Stimulated activated CD4-positive, alpha-beta T cell treated with anti-CD3 and anti-CD28 coated beads, Interleukin-2, amount 100 ng/mL, for 24 hours (primary cell): ENCODE data around the gene PHLDA3.

Experiments
- DNase-seq, 2 donors: peaks; one replicate each; pipeline ENCODE4 v3.0.0-alpha.2; 2020

PHLDA3 gene

DNA sequence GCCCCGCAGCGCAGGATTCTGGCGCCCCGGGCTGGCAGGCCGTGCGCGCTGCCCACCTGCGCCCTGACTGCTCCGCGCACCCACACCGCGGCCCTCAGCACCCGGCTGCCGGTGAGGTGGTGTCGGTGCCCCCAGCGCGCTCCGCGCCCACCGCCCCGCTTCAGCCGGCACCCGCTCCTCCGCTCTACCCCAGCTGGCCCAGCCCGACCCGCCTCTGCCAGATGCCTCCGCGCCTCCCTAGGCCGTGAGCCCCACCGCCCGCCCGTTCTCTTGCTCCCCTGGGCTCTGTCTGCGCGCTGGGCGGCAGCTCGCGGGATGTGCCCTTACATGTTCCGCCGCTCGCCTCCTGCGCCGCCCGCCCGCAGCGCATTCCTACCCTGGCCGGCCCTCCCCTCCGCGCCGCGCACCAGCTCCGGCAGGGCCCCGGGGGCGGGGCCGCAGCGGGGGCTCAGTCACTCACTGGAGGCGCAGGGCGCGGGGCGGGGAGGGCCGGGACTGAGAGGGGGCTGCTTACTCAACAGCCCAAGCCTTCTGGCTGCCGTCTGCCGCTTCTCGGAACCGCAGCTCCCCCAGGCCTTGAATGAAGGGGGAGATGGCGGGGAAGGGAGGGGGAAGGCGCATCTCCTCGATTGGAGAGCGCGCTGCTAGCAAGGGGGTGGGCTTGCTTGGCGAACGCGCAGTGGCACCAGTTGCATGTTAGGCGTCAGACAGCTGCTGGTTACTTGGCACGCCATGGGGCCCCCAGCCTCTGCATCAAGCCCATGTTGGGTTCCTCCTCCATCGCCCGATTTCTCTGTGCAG, at the start of gene PHLDA3:
Gene PHLDA3, minus strand, starts transcription at position 345 of the 801 bp plus-strand sequence. CDS start 402 bp downstream, outside the sequence.
- peak; percentile 48 to 55 for DNase-seq

- no peak for DNase-seq
These were observed 49.1 kb upstream of the PHLDA3 start for GRCh38 chr1:201518071-201518470.

DNA sequence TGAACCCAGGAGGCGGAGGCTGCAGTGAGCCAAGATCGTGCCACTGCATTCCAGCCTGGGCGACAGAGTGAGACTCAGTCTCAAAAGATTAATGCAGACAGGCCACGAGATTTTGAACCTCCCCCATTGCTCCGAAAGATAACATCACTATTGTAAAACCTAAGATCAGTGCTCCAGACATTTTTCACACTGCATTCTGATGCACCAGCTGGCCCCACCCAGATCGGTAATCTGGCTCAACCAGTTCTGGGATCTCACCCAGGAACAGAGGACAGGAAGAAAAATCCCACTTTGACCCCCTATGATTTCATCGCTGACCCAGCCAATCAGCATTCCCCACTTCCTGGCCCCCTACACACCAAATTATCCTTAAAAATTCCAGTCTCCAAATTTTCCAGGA, 48.6 kb upstream of the PHLDA3 start:
- no peak for DNase-seq

DNA sequence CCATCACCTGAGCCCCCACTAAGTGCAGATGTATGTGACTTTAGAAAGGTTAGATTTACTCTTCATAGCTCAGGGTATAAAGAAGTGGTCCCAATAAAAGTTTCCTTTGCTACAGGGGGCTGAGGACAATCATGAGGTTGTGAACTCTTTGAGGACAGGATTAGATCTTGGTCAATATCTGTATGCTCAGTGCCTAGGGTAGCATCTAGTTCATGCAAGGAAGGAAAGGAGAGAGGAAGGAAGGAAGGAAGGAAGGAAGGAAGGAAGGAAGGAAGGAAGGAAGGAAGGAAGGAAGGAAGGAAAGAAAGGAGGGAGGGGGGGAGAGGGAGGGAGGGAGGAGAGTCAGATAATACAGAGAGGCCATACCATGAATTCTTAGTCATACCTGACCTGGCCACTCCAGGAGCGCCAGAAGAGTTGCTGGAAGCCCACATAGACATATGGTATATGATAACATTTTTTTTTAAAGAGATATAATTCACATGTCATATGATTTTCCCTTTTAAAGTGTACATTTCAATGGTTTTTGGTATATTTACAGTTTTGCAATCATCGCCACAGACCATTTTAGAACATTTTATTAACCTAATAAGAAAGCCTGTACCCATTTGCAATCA, 47.6 kb upstream of the PHLDA3 start:
- DNase-seq = no peak

GRCh38 chr1:201515895-201516294, 46.9 kb upstream of the PHLDA3 start:
- DNase-seq = no peak

DNA sequence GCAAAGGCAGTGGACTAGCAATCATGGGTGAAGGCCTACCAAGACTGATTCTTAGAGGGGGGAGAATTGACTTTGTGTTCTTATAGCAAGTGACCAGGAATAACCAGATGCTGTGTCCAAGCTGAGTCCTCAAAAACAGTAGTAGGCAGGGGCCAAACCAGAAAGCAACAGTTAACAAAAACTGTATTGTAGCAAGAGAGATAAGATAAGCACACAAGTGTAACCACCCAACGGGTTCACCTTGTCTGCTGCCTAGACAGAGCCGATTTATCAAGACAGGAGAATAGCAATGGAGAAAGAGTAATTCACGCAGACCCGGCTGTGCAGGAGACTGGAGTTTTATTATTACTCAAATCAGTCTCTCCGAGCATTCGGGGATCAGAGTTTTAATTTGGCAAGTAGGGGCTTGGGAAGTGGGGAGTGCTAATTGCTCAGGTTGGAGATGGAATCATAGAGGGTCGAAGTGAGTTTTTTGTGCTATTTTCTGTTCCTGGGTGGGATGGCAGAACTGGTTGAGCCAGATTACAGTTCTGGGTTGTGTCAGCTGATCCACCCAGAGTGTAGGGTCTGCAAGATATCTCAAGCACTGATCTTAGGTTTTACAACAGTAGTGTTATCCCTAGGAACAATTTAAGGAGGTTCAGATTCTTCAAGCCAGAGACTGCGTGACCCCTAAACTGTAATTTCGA, 46.2 kb upstream of the PHLDA3 start:
- no peak for DNase-seq

DNA sequence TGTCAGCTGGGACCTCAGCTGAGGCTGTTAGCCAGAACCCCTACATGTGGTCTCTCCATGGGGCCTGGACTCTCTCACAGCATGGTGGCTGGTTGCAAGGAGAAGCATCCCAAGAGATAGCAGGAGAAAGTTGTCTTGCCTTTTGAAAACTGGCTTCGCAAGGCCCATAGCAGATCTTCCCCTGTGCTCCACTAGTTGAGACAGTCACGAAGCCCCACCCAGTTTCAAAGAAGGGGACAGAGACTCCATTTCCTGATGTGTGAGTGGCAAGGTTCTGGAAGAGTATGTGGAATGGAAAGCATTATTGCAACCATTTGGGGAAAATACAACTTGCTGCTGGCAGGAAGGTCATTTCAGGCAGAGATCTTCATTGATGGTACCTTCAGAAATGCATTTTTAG, 45.5 kb upstream of the PHLDA3 start:
- DNase-seq = no peak

GRCh38 chr1:201513498-201514243, 44.7 kb upstream of the PHLDA3 start:
- DNase-seq = no peak

DNA sequence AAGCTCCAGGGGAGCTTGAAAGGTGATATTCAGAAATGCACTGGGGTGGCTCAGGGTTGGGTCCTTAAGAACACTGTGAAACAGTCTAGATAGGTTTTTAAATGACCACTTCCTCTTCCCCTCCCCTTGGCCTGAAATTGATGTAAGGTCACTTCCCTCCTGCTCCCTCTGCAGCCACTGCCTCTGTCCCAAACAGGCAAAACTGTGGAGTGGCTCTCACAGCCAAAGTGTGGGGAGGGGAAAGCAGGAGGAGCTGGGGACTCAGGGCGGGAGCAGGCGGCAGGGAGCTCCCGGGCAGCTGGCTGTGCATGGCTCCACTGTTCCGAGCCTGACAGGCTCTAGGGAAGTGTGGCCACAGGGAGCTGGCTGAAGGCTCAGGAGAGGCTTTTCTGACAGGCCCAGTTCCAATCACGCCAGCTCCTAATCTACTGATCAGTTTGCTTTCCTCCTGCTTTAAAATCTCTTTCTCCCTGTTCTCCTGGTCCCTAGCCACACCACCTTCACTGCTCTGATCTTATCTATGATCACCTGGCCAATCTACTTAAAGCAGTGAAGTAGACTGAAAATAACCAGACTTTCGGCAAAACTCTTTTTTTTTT, 43.1 kb upstream of the PHLDA3 start:
- no peak for DNase-seq

GRCh38 chr1:201511396-201511940, 42.5 kb upstream of the PHLDA3 start:
- no peak for DNase-seq

DNA sequence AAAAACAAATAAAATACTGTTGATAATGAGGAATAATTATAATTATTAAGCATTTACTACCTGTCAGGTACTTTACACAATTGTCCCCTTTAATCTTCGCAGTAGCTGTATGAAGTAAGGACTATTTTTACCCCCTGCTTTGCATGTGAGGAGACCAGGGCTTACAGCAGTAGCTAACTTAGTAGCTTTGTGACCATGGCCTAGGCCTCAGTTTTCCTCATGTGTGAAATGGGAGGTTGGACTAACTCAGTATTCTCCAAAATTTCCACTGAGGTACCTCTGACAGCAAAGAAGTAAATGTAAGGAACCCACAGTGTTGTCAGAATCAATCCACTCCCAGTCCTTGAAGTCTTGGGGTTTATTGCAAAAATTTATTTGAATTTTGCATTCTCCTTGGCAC, 41.7 kb upstream of the PHLDA3 start:
- no peak for DNase-seq

- no peak for DNase-seq
These were observed 40.8 kb upstream of the PHLDA3 start for GRCh38 chr1:201509601-201510374.

DNA sequence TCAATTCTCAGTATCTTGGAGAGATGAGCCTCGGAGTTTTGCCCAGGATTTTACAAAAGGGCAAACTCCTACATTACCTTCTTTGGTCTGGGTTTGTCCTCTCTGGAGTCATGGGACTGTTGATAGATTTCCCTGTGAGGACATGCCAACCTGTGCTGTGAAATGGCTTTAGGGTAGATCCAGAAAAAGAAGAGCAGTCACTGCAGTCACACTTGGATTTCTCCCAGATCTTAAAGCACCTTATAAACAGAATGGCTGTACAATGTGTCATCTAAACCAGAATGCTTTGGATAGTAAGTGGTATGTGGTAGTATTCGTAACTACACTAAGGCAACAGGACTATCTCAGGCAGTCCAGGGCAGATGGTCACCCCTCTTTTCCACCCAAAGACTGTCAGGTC, 39.8 kb upstream of the PHLDA3 start:
- no peak for DNase-seq

- DNase-seq = no peak
These were observed 38.3 kb upstream of the PHLDA3 start for GRCh38 chr1:201507360-201507675.

DNA sequence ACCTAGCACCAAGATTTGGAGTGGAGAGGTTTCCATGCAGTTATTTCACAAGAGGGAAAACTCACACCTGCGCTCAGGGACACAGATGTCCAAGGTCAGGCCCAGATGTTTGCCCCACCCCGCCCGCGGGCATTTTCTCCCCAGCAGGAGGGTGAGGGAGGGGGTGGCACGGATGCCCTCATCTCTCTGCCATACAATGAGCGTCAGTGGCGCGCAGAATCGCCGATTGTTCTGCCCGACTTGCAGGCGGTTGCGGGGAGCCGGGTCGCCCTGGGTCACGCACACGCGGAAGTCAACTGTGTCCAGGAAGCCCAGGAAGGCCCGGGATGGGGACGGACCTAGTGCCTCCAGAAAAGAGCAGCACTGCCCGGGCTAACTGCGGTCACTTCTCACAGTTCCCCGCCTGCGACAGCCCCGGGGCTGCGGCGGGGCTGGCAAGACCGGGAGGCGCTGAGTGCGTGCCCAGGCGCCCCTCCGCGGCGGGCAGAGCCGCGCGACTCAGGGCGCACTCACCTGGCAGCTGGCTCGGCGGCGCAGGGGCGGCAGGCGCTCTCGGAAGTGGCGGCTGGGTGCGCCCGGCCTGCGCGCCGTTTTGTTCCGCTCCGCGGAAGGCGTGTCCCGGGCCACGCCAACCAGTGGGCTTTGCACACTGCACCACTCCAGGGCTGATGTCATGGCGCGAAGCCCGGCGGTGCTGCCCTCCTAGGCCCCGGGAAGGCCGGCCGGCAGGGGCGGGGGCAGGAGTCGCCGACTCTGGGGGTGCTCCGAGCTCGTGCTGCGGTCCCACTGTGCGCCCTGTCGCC, 37.8 kb upstream of the PHLDA3 start, which contains the start of gene CSRP1:
Gene CSRP1, minus strand, starts transcription at position 567 of the 803 bp plus-strand sequence. CDS start 10,820 bp downstream, outside the sequence.
- peak; percentile 83 to 86 for DNase-seq

GRCh38 chr1:201506092-201506491, 37.1 kb upstream of the PHLDA3 start:
- DNase-seq = no peak

GRCh38 chr1:201505503-201505890, 36.5 kb upstream of the PHLDA3 start:
- no peak for DNase-seq

DNA sequence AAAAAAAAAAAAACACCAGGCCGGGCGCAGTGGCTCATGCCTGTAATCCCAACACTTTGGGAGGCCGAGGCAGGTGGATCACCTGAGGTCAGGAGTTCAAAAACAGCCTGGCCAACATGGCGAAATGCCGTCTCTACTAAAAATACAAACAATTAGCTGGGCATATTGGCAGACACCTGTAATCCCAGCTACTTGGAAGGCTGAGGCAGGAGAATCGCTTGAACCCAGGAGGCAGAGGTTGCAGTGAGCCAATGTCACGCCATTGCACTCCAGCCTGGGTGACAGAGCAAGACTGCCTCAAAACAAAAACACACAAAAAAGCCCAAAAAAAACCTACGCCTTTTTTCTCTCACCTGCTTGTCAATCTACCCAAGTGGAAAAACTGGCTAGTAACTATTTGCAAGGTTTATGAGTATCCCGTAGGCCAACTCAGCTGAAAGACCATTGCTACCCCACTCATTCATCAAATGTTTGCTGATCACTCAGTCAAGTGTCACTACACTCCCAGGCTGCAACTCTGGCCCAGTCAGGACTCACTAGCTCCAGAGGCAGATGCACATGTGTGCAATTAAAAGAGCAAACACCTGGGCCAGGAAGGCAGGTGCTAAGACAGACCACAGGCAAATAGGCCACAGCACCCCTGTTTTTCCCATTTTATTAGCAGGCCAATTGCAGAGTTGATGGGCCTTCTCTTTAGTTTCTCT, 36.0 kb upstream of the PHLDA3 start:
- DNase-seq = no peak

GRCh38 chr1:201504179-201504631, 35.2 kb upstream of the PHLDA3 start:
- DNase-seq = no peak
